Measurements from ENCODE around the gene IL23A. TPM values are rescaled to one million over a fixed set of nuclear protein-coding genes. Genes with fewer than 3 reads are reported as not detected.

IL23A gene
- total and polyA plus RNA-seq, 2 of the 13 experiments (the other 11 are each of a cell fraction or from before 2014, with no cell fraction given), result 0.33 to 0.35 TPM

- no peak for TF ChIP-seq HOXD1 (CRISPR knock-in tag; IDR thresholded peaks at IDR 0.05)
- TF ChIP-seq ZNF609 (CRISPR knock-in tag; IDR thresholded peaks at IDR 0.05; ENCODE audit: borderline replicate concordance), result peak; percentile 29; the same call in 1 of the 2 replicates
- peak; percentile 45; the same call in 1 of the 2 replicates for TF ChIP-seq ARID5B (CRISPR knock-in tag; IDR thresholded peaks at IDR 0.05)
- TF ChIP-seq MAX (IDR thresholded peaks at IDR 0.05), result peak; percentile 86
- TF ChIP-seq SPEN (CRISPR knock-in tag; IDR thresholded peaks at IDR 0.05; ENCODE audit: low read depth), result 0 out of 2 replicates have a peak, but pooled peaks have one; percentile 50
- TF ChIP-seq AGO2 (optimal IDR thresholded peaks at IDR 0.05; ENCODE audit: low read depth, low read length), result peak; percentile 67
- TF ChIP-seq DRAP1 (CRISPR knock-in tag; IDR thresholded peaks at IDR 0.05), result peak; percentile 90
- TF ChIP-seq ZNF362 (CRISPR knock-in tag; IDR thresholded peaks at IDR 0.05; ENCODE audit: borderline replicate concordance), result peak; percentile 82
- peak; percentile 61; the same call in 1 of the 2 replicates for TF ChIP-seq MXD3 (CRISPR knock-in tag; IDR thresholded peaks at IDR 0.05)
- no peak for TF ChIP-seq THYN1 (CRISPR knock-in tag; IDR thresholded peaks at IDR 0.05; ENCODE audit: borderline replicate concordance, low read depth)
- TF ChIP-seq UBTF (CRISPR knock-in tag; IDR thresholded peaks at IDR 0.05), result peak; percentile 62; the same call in 1 of the 2 replicates
Observed at GRCh38 chr12:56359851-56360767, 21.4 kb downstream of the IL23A start, which contains the start of gene STAT2 (continued).

Measured in HepG2 (cell line).